Liver (tissue), 9 donors: ENCODE measurements around the gene COL7A1. TPM values are rescaled to one million over a fixed set of nuclear protein-coding genes. Genes with fewer than 3 reads are reported as not detected.

Source experiments
- DNase-seq: peaks from one replicate; pipeline ENCODE4 v3.0.0-alpha.2; 2017; ENCODE audit warnings: low spot score
- H3K27ac ChIP-seq, 2 donors: one replicate each; pipeline ENCODE4 v1.7.0; 2013; ENCODE audit warnings: inconsistent platforms in 2 of 2, low read length in 2 of 2, control low read depth in 1 of 2, low read depth in 1 of 2, mild to moderate bottlenecking in 1 of 2
- H3K27me3 ChIP-seq, 4 donors: one replicate each; pipeline versions ENCODE4 v1.6.1 to v1.7.0; 2013; ENCODE audit warnings: low read length in 3 of 4, inconsistent platforms in 1 of 4, mild to moderate bottlenecking in 1 of 4, moderate library complexity in 1 of 4; ENCODE audit not compliant: control insufficient read depth in 4 of 4, insufficient read depth in 4 of 4
- H3K36me3 ChIP-seq, 4 donors: one replicate each; pipeline versions ENCODE4 v1.6.1 to v1.7.0; 2013; ENCODE audit warnings: low read length in 3 of 4, mild to moderate bottlenecking in 3 of 4, low read depth in 1 of 4, moderate library complexity in 1 of 4; ENCODE audit not compliant: control insufficient read depth in 4 of 4, insufficient read depth in 3 of 4
- H3K4me1 ChIP-seq, 4 donors: one replicate each; pipeline versions ENCODE4 v1.6.1 to v1.7.0; 2013; ENCODE audit warnings: low read length in 3 of 4, mild to moderate bottlenecking in 3 of 4, moderate library complexity in 1 of 4; ENCODE audit not compliant: control insufficient read depth in 4 of 4, insufficient read depth in 4 of 4
- H3K4me3 ChIP-seq, 3 donors: one replicate each; pipeline versions ENCODE4 v1.6.1 to v1.7.0; 2013; ENCODE audit warnings: low read length in 3 of 3, control low read depth in 1 of 3, low read depth in 1 of 3, mild to moderate bottlenecking in 1 of 3
- H3K9ac ChIP-seq, 2 donors: one replicate each; pipeline ENCODE4 v1.7.0; 2013; ENCODE audit warnings: low read length in 2 of 2, mild to moderate bottlenecking in 2 of 2, moderate library complexity in 2 of 2, control low read depth in 1 of 2, low read depth in 1 of 2
- H3K9me3 ChIP-seq, 4 donors: one replicate each; pipeline versions ENCODE4 v1.6.1 to v1.7.0; 2013; ENCODE audit warnings: low read length in 3 of 4; ENCODE audit not compliant: control insufficient read depth in 4 of 4
- ATF3 ChIP-seq: IDR thresholded peaks from 2 replicates; pipeline ENCODE4 v1.6.1; 2016; ENCODE audit warnings: antibody characterized with exemption
- CTCF ChIP-seq: fragments of 150-350 bp; IDR thresholded peaks from 2 replicates; pipeline ENCODE4 v1.5.1; 2017; ENCODE audit warnings: improper control_type of control experiment, low read depth, low read length; ENCODE audit not compliant: missing input control
- EGR1 ChIP-seq, 2 donors: IDR thresholded peaks; 2 replicates each; pipeline ENCODE4 v1.6.1; 2016 to 2018; ENCODE audit warnings: antibody characterized with exemption in 2 of 2, low read depth in 2 of 2
- FOXA1 ChIP-seq: IDR thresholded peaks from 2 replicates; pipeline ENCODE4 v1.6.1; 2016; ENCODE audit warnings: antibody characterized with exemption
- FOXA2 ChIP-seq: IDR thresholded peaks from 2 replicates; pipeline ENCODE4 v1.6.1; 2016; ENCODE audit warnings: antibody characterized with exemption
- GABPA ChIP-seq, 2 donors: IDR thresholded peaks in 1 of 2; conservative IDR thresholded peaks in 1 of 2; 2 replicates each; pipeline ENCODE4 v1.6.1; 2016; ENCODE audit warnings: antibody characterized with exemption in 2 of 2, mild to moderate bottlenecking in 1 of 2, moderate library complexity in 1 of 2
- HNF4A ChIP-seq, 2 donors: conservative IDR thresholded peaks; 2 replicates each; pipeline ENCODE4 v1.6.1; 2016; ENCODE audit warnings: antibody characterized with exemption in 2 of 2, mild to moderate bottlenecking in 2 of 2
- HNF4G ChIP-seq: IDR thresholded peaks from 2 replicates; pipeline ENCODE4 v1.6.1; 2016; ENCODE audit warnings: antibody characterized with exemption
- JUND ChIP-seq, 2 donors: IDR thresholded peaks; 2 replicates each; pipeline ENCODE4 v1.6.1; 2016; ENCODE audit warnings: antibody characterized with exemption in 2 of 2
- NR2F2 ChIP-seq: IDR thresholded peaks from 2 replicates; pipeline ENCODE4 v1.6.1; 2016; ENCODE audit warnings: antibody characterized with exemption
- RAD21 ChIP-seq, 2 donors: IDR thresholded peaks; 2 replicates each; pipeline ENCODE4 v1.6.1; 2016; ENCODE audit warnings: antibody characterized with exemption in 2 of 2, mild to moderate bottlenecking in 2 of 2
- RXRA ChIP-seq, 2 donors: IDR thresholded peaks; 2 replicates each; pipeline ENCODE4 v1.6.1; 2017 to 2018; ENCODE audit warnings: antibody characterized with exemption in 2 of 2, mild to moderate bottlenecking in 1 of 2
- SP1 ChIP-seq: IDR thresholded peaks from 2 replicates; pipeline ENCODE4 v1.6.1; 2018; ENCODE audit warnings: antibody characterized with exemption, mild to moderate bottlenecking
- TAF1 ChIP-seq: conservative IDR thresholded peaks from 2 replicates; pipeline ENCODE4 v1.6.1; 2016; ENCODE audit warnings: antibody characterized with exemption, mild to moderate bottlenecking
- YY1 ChIP-seq: IDR thresholded peaks from 2 replicates; pipeline ENCODE4 v1.6.1; 2016; ENCODE audit warnings: antibody characterized with exemption, mild to moderate bottlenecking
- ZBTB33 ChIP-seq: IDR thresholded peaks from 2 replicates; pipeline ENCODE4 v1.6.1; 2016; ENCODE audit warnings: antibody characterized with exemption
- WGBS: extraction: QIAGEN DNeasy Blood & Tissue Kit; methylation state at CpG from one replicate; pipeline ENCODE4 v1.1.7; 2013; 5-methylcytosine and 5-hydroxymethylcytosine counted together
- polyA plus RNA-seq, 2 donors: library from polyadenylated mRNA; stranded (reverse) in 1 of 2; unstranded in 1 of 2; fragments of 200-250 nt in 1 of 2; fragments of >200 nt in 1 of 2; fragmentation: Nextera tagmentation in 1 of 2; extraction: Ambion mirVana in 1 of 2; gene quantifications; one replicate each; pipeline versions ENCODE4 v1.2.1 to v1.2.3, GENCODE V29; 2013 to 2015
- total RNA-seq, 2 donors: library from RNA; depleted of rRNA; stranded (reverse); fragments of >200 nt; gene quantifications; one replicate each; pipeline ENCODE4 v1.2.3, GENCODE V29; 2014
- TF ChIP-seq, protein P1 (sequence below): IDR thresholded peaks from 2 replicates; pipeline ENCODE4 v1.6.1; 2016; ENCODE audit warnings: antibody characterized with exemption, mild to moderate bottlenecking
- TF ChIP-seq, protein P2 (sequence below): IDR thresholded peaks from 2 replicates; pipeline ENCODE4 v1.6.1; 2016; ENCODE audit warnings: antibody characterized with exemption
- donor health status: healthy.
- donor health status: healthy.
- donor health status: healthy.
- donor health status: healthy.
- donor health status: healthy.

The COL7A1 gene
- total and polyA plus RNA-seq, 4 donors, result 0.24 to 0.84 (median 0.40) TPM

DNA sequence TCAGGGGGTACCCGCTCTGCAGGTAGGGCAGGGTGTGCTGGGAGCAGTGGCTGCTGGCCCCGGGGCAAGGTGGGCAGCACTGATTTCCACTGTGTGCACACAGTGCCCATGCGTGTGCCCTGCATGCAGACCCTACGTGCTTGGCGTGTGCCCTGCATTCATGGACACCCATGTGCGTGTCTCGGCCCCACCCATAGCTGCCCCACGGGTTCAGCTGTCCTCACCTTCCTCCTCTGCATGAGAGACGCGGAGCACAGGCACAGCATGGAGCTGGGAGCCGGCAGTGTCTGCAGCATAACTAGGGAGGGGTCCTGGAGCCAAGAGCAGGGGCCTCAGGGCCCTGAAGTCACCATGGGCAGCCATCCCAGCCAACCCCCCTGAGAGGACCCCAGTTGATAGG lies 29.9 kb downstream of the COL7A1 start:
- Histone ChIP-seq H3K27ac (no peak overlapping the region), H3K36me3 (no peaks in the 10 kb centered on the region), H3K9me3 (no peaks in the 10 kb centered on the region), H3K27me3 (no peaks in the 10 kb centered on the region), H3K9ac (no peak overlapping the region), H3K4me1 (peaks cover 0 to 12% (median 8%) of the 10 kb centered on the region in 4 donors), H3K4me3 (no peak overlapping the region)
- WGBS, result 95% methylated on average over 11 of the region's 11 CpGs
- no peak for DNase-seq
- TF ChIP-seq SP1 (no peak), JUND (IDR thresholded peaks at IDR 0.05) (no peak), HNF4A (conservative IDR thresholded peaks at IDR 0.05) (no peak), TAF1 (no peak), ATF3 (no peak), RXRA (IDR thresholded peaks at IDR 0.05) (no peak), EGR1 (IDR thresholded peaks at IDR 0.05; ENCODE audit: low read depth in 2 of 2) (no peak), FOXA1 (no peak), RAD21 (IDR thresholded peaks at IDR 0.05) (no peak), ZBTB33 (no peak), YY1 (no peak), CTCF (no peak), HNF4G (no peak), GABPA (IDR thresholded peaks at IDR 0.05 in 1 of 2, conservative IDR thresholded peaks at IDR 0.05 in 1 of 2) (no peak)
- TF ChIP-seq, protein P1, sequence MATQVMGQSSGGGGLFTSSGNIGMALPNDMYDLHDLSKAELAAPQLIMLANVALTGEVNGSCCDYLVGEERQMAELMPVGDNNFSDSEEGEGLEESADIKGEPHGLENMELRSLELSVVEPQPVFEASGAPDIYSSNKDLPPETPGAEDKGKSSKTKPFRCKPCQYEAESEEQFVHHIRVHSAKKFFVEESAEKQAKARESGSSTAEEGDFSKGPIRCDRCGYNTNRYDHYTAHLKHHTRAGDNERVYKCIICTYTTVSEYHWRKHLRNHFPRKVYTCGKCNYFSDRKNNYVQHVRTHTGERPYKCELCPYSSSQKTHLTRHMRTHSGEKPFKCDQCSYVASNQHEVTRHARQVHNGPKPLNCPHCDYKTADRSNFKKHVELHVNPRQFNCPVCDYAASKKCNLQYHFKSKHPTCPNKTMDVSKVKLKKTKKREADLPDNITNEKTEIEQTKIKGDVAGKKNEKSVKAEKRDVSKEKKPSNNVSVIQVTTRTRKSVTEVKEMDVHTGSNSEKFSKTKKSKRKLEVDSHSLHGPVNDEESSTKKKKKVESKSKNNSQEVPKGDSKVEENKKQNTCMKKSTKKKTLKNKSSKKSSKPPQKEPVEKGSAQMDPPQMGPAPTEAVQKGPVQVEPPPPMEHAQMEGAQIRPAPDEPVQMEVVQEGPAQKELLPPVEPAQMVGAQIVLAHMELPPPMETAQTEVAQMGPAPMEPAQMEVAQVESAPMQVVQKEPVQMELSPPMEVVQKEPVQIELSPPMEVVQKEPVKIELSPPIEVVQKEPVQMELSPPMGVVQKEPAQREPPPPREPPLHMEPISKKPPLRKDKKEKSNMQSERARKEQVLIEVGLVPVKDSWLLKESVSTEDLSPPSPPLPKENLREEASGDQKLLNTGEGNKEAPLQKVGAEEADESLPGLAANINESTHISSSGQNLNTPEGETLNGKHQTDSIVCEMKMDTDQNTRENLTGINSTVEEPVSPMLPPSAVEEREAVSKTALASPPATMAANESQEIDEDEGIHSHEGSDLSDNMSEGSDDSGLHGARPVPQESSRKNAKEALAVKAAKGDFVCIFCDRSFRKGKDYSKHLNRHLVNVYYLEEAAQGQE, result no peak

- no peak for DNase-seq
- 91% methylated on average over 11 of the region's 11 CpGs for WGBS
- no peak overlapping the region for H3K9ac ChIP-seq
- no peak overlapping the region for H3K27ac ChIP-seq
- H3K27me3 ChIP-seq, result no peaks in the 10 kb centered on the region
- H3K36me3 ChIP-seq, result no peaks in the 10 kb centered on the region
- no peak overlapping the region for H3K4me3 ChIP-seq
- H3K9me3 ChIP-seq, result no peaks in the 10 kb centered on the region
- peaks cover 0 to 17% (median 9%) of the 10 kb centered on the region in 4 donors for H3K4me1 ChIP-seq
- TF ChIP-seq NR2F2, result no peak
- no peak for TF ChIP-seq FOXA2
- TF ChIP-seq, protein P2, sequence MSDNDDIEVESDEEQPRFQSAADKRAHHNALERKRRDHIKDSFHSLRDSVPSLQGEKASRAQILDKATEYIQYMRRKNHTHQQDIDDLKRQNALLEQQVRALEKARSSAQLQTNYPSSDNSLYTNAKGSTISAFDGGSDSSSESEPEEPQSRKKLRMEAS, result no peak
- TF ChIP-seq RAD21 (IDR thresholded peaks at IDR 0.05), result no peak
- no peak for TF ChIP-seq CTCF
- no peak for TF ChIP-seq EGR1 (IDR thresholded peaks at IDR 0.05; ENCODE audit: low read depth in 2 of 2)
- no peak for TF ChIP-seq HNF4G
- TF ChIP-seq ZBTB33, result no peak
Measured at GRCh38 chr3:48564667-48565066, 30.5 kb downstream of the COL7A1 start.
